ENCODE results near the gene NLRP6.
"Not testable (repeated sequence)": the region's sequence is repeated elsewhere in the genome, so short reads cannot be mapped to it uniquely, and the experiment has no call there.

- TF ChIP-seq, protein P1, sequence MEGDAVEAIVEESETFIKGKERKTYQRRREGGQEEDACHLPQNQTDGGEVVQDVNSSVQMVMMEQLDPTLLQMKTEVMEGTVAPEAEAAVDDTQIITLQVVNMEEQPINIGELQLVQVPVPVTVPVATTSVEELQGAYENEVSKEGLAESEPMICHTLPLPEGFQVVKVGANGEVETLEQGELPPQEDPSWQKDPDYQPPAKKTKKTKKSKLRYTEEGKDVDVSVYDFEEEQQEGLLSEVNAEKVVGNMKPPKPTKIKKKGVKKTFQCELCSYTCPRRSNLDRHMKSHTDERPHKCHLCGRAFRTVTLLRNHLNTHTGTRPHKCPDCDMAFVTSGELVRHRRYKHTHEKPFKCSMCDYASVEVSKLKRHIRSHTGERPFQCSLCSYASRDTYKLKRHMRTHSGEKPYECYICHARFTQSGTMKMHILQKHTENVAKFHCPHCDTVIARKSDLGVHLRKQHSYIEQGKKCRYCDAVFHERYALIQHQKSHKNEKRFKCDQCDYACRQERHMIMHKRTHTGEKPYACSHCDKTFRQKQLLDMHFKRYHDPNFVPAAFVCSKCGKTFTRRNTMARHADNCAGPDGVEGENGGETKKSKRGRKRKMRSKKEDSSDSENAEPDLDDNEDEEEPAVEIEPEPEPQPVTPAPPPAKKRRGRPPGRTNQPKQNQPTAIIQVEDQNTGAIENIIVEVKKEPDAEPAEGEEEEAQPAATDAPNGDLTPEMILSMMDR (conservative IDR thresholded peaks at IDR 0.05; ENCODE audit: low read length), result not testable (repeated sequence)
- TF ChIP-seq EZH2phosphoT487 (IDR thresholded peaks at IDR 0.05; ENCODE audit: borderline replicate concordance, low read depth, low read length), result not testable (repeated sequence)
Observed at GRCh38 chr11:309979-310572, 31.9 kb downstream of the NLRP6 start.

All from OCI-LY7 (cell line).